ENCODE data around the gene RBCK1. TPM values are rescaled to one million over a fixed set of nuclear protein-coding genes. Genes with fewer than 3 reads are reported as not detected.

RBCK1 gene
- total and polyA plus RNA-seq, 9 of the 15 experiments (the other 6 are each of a cell fraction or from before 2014, with no cell fraction given): 5.9 to 59.3 (median 26.5) TPM

DNA sequence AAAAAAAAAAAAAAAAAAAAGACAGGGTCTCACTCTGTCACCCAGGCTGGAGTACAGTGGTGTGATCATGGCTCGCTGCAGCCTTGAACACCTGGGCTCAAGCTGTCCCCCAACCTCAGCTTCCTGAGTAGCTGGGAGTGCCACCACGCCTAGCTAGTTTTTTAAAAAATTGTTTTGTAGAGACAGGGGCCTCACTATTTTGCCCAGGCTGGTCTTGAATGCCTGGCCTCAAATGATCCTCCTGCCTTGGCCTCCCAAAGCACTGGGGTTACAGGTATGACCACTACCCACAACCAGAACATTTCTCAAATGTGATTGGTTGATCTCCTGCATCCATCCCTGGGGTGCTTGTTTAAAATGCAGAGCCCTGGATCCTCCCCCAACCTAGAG is 5.6 kb upstream of the RBCK1 start:
- BruUV-seq (replicated peaks): no TSS peak
- H3K4me1 ChIP-seq (replicated peaks in 1 of 2; ENCODE audit: control insufficient read depth in 2 of 2, insufficient read depth in 2 of 2, low read length in 2 of 2): peaks cover 13 to 38% of the 10 kb centered on the region in 2 experiments
- no peaks in the 10 kb centered on the region for H3K27me3 ChIP-seq (ENCODE audit: control insufficient read depth in 2 of 2, insufficient read depth in 2 of 2, low read length in 2 of 2)
- no peak overlapping the region for H3K9ac ChIP-seq (ENCODE audit: insufficient read depth in 1 of 2, low read depth in 2 of 2, low read length in 2 of 2)
- peaks cover 6% of the 10 kb centered on the region; the same call in 1 of the 3 replicates for H3K36me3 ChIP-seq (ENCODE audit: control insufficient read depth, insufficient read depth, low read length)
- 90% methylated on average over 2 of the region's 2 CpGs for WGBS (ENCODE audit: insufficient coverage, low coverage, missing lambda C conversion rate)
- H3K27ac ChIP-seq (ENCODE audit: extremely low read depth, low read depth, low read length): peak overlapping the region; percentile 39; the same call in 1 of the 3 replicates
- CTCF ChIA-PET (ENCODE audit: low intra/inter-chr PET ratio): no interaction called here
- 0 out of 2 replicates have a peak, but pooled peaks cover 3% of the 10 kb centered on the region for H3K9me3 ChIP-seq (replicated peaks; ENCODE audit: control insufficient read depth, insufficient read depth, low read depth, low read length)
- no peak for FAIRE-seq
- POLR2A ChIA-PET: interaction anchor here (0.6 to 1.5 kb wide), 2 partner anchors 20 to 137 kb away, joined by 3 read pairs; no protein-coding TSS in a partner anchor
- no peak overlapping the region for H3K4me3 ChIP-seq
- no peaks in the 10 kb centered on the region for H3K79me2 ChIP-seq (ENCODE audit: control insufficient read depth, insufficient read depth, low read length)
- no peak for ATAC-seq
- intact Hi-C loops (cut with micrococcal nuclease) (loop anchor here (5.0 kb wide), 1 partner anchor 60 kb away; the partner anchor contains the start of gene TBC1D20), in situ Hi-C loops (cut with MboI) (no loop called here)
- no peaks in the 10 kb centered on the region for H4K20me1 ChIP-seq (replicated peaks; ENCODE audit: control insufficient read depth, insufficient read depth, low read length)
- H3K9me1 ChIP-seq (ENCODE audit: control insufficient read depth, insufficient read depth, low read length): no peaks in the 10 kb centered on the region
- TF ChIP-seq, protein P1, sequence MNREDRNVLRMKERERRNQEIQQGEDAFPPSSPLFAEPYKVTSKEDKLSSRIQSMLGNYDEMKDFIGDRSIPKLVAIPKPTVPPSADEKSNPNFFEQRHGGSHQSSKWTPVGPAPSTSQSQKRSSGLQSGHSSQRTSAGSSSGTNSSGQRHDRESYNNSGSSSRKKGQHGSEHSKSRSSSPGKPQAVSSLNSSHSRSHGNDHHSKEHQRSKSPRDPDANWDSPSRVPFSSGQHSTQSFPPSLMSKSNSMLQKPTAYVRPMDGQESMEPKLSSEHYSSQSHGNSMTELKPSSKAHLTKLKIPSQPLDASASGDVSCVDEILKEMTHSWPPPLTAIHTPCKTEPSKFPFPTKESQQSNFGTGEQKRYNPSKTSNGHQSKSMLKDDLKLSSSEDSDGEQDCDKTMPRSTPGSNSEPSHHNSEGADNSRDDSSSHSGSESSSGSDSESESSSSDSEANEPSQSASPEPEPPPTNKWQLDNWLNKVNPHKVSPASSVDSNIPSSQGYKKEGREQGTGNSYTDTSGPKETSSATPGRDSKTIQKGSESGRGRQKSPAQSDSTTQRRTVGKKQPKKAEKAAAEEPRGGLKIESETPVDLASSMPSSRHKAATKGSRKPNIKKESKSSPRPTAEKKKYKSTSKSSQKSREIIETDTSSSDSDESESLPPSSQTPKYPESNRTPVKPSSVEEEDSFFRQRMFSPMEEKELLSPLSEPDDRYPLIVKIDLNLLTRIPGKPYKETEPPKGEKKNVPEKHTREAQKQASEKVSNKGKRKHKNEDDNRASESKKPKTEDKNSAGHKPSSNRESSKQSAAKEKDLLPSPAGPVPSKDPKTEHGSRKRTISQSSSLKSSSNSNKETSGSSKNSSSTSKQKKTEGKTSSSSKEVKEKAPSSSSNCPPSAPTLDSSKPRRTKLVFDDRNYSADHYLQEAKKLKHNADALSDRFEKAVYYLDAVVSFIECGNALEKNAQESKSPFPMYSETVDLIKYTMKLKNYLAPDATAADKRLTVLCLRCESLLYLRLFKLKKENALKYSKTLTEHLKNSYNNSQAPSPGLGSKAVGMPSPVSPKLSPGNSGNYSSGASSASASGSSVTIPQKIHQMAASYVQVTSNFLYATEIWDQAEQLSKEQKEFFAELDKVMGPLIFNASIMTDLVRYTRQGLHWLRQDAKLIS (CRISPR knock-in tag; IDR thresholded peaks at IDR 0.05): no peak
- TF ChIP-seq DMBX1 (CRISPR knock-in tag; IDR thresholded peaks at IDR 0.05; ENCODE audit: borderline replicate concordance): 0 out of 2 replicates have a peak, but pooled peaks have one; percentile 2
- H3K4me2 ChIP-seq (ENCODE audit: insufficient read depth, low read length): no peak overlapping the region
- no peak overlapping the region for H2AFZ ChIP-seq (ENCODE audit: low read depth, low read length)
- DNase-seq (ENCODE audit: extremely low read depth in 1 of 4, low spot score in 3 of 4): no peak
